Esophagus squamous epithelium (tissue), 4 donors: ENCODE measurements around the gene SUCLG2.

Experiments
- CTCF ChIP-seq, 6 experiments: fragments of 450-650 bp in 4 of 6; fragments of 200-600 bp in 2 of 6; sonication (generic) in 2 of 6; IDR thresholded peaks; one replicate each; pipeline ENCODE4 v1.5.1; 2016 to 2019; ENCODE audit warnings: antibody characterized with exemption in 6 of 6, mild to moderate bottlenecking in 4 of 6, moderate library complexity in 4 of 6
- POLR2A ChIP-seq, 4 donors: fragments of 450-650 bp; IDR thresholded peaks; one replicate each; pipeline ENCODE4 v1.6.1; 2017; ENCODE audit warnings: antibody characterized with exemption in 4 of 4, mild to moderate bottlenecking in 4 of 4, moderate library complexity in 3 of 4

DNA sequence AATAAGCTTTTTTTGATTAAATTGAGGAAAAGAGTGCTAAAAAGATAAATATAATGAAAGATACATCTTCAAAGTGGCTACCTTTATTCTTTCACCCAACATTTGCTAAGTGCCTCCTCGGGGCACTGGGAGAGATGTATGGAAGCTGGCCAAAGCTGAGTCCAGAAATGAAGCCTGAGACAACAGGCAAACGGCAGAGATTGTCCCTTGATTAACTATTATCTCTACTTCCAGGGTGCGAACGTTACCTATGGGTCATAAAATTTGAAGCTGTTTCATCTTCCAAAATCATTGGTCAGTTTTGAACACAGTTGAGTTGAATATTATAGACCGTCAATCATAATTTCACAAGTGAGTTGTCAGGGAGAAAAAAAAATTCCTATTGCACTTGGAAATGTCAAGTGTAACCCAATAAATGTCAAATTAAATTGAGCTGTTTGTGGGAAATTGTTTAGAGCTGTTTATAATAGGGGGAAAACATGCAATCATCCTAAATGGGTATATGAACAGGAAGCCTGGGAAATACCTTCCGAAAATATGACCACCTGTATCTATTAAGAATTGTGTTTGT lies 73.9 kb downstream of the SUCLG2 start:
- no peak for TF ChIP-seq CTCF (IDR thresholded peaks at IDR 0.05)
- TF ChIP-seq POLR2A (IDR thresholded peaks at IDR 0.05) = no peak
